Transverse colon (tissue), 4 donors: Measurements from ENCODE around the gene GLI2. TPM values are rescaled to one million over a fixed set of nuclear protein-coding genes. Genes with fewer than 3 reads are reported as not detected.

Source experiments
- DNase-seq: peaks from one replicate; pipeline ENCODE4 v3.0.0-alpha.2; 2019
- H3K27ac ChIP-seq, 4 donors: fragments of 200-600 bp; sonication (generic); 2 replicates each; pipeline ENCODE4 v1.5.1; 2016 to 2018; ENCODE audit warnings: inconsistent platforms in 4 of 4
- H3K27me3 ChIP-seq: fragments of 200-600 bp; sonication (generic); 2 replicates; pipeline ENCODE4 v1.5.1; 2017; ENCODE audit warnings: inconsistent platforms
- H3K36me3 ChIP-seq, 4 donors: fragments of 200-600 bp; sonication (generic); 2 replicates each; pipeline ENCODE4 v1.5.1; 2017 to 2019; ENCODE audit warnings: inconsistent platforms in 4 of 4
- H3K4me1 ChIP-seq, 4 donors: fragments of 200-600 bp; sonication (generic); 2 replicates each; pipeline ENCODE4 v1.5.1; 2017 to 2020; ENCODE audit warnings: inconsistent platforms in 4 of 4
- H3K4me3 ChIP-seq, 4 donors: fragments of 200-600 bp; sonication (generic); 1 replicate in 1 of 4; 2 replicates in 3 of 4; pipeline versions ENCODE4 v1.5.1 to v1.6.1; 2017 to 2019; ENCODE audit warnings: inconsistent platforms in 4 of 4
- H3K9me3 ChIP-seq, 2 donors: fragments of 200-600 bp; sonication (generic); 2 replicates each; pipeline ENCODE4 v1.5.1; 2017 to 2019; ENCODE audit warnings: inconsistent platforms in 2 of 2
- EP300 ChIP-seq: sonication (generic); formaldehyde crosslinking; IDR thresholded peaks from one replicate; pipeline ENCODE4 v1.6.1; 2017; ENCODE audit warnings: antibody characterized with exemption, low read depth
- POLR2A ChIP-seq: fragments of 450-650 bp; IDR thresholded peaks from one replicate; pipeline ENCODE4 v1.6.1; 2016; ENCODE audit warnings: antibody characterized with exemption, mild to moderate bottlenecking, moderate library complexity
- POLR2AphosphoS5 ChIP-seq, 3 donors: sonication (generic); formaldehyde crosslinking; IDR thresholded peaks; one replicate each; pipeline ENCODE4 v1.6.1; 2016; ENCODE audit warnings: antibody characterized with exemption in 3 of 3
- WGBS, 2 donors: methylation state at CpG; one replicate each; pipeline ENCODE4 v1.1.5; 2018; ENCODE audit warnings: low coverage in 1 of 2; 5-methylcytosine and 5-hydroxymethylcytosine counted together
- in situ Hi-C, 4 donors: fragments of 200-750 bp; cut with MboI; loops; one replicate each; pipeline versions ENCODE4 v1.15.0 to v1.15.1; 2017; ENCODE audit warnings: low sequenced_read_pairs in 3 of 4, low pct_ligation_motif_present in 1 of 4, low pct_unique_long_range_greater_than_20kb in 1 of 4
- intact Hi-C: fragments of 100-400 bp; cut with DNase I; formaldehyde crosslinking; loops from one replicate; pipeline ENCODE4 v1.15.1; 2023; ENCODE audit warnings: low total_unique reads
- total RNA-seq, 4 donors: library from RNA; depleted of rRNA; stranded (reverse); fragments of >200 nt; gene quantifications; one replicate each; pipeline ENCODE4 v1.1.0, GENCODE V29; 2016
- TF ChIP-seq, protein P1 (sequence below), 5 experiments: fragments of 200-600 bp in 3 of 5; fragments of 450-650 bp in 2 of 5; sonication (generic) in 3 of 5; IDR thresholded peaks; 1 replicate in 2 of 5; 2 replicates in 3 of 5; pipeline ENCODE4 v1.5.1; 2016 to 2017; ENCODE audit warnings: antibody characterized with exemption in 5 of 5, inconsistent platforms in 3 of 5, mild to moderate bottlenecking in 2 of 5, moderate library complexity in 1 of 5

GLI2 gene
- total RNA-seq, 4 donors from 2014 or later: 1.1 to 15.1 (median 4.2) TPM

DNA sequence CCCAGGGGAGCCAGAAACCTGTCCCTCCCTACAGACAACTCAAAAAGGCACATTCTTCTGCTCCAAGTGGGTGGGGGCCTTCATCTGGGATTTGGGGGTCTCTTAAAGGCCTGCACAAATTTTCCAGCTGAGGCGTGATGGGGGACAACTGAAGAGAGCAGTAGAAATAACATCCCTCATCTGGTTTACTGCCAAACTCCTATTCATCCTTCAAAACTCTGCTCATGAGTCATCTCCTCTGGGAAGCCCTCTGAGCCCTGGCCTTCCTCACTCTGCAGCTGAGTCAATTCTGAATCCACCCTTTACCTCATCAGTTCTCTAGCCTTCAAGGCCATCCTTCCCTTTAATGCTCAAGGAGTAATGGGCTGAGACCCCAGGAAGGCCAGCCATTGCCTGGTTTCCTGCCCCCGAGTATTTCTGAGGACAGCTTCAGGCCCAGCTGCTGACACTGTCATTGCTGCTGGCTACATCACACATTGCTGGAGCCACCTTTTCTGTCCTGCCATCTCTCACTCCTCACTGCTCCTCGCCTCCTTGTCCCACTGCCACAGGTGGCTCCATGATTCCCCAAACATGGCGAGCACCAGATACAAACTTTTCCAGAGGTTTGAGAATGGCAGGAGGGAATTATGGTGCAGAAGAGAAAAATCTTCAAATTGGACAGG is 32.2 kb upstream of the GLI2 start:
- in situ Hi-C loops (no loop called here), intact Hi-C loops (no loop called here)
- WGBS, 2 donors: 73 to 100% methylated on average over 2 to 4 of the region's 4 CpGs
- Histone ChIP-seq H3K36me3 (no peaks in the 10 kb centered on the region), H3K9me3 (no peaks in the 10 kb centered on the region), H3K27me3 (peaks cover 2% of the 10 kb centered on the region), H3K4me1 (no peaks in the 10 kb centered on the region), H3K4me3 (no peak overlapping the region), H3K27ac (no peak overlapping the region)
- TF ChIP-seq, protein P1, sequence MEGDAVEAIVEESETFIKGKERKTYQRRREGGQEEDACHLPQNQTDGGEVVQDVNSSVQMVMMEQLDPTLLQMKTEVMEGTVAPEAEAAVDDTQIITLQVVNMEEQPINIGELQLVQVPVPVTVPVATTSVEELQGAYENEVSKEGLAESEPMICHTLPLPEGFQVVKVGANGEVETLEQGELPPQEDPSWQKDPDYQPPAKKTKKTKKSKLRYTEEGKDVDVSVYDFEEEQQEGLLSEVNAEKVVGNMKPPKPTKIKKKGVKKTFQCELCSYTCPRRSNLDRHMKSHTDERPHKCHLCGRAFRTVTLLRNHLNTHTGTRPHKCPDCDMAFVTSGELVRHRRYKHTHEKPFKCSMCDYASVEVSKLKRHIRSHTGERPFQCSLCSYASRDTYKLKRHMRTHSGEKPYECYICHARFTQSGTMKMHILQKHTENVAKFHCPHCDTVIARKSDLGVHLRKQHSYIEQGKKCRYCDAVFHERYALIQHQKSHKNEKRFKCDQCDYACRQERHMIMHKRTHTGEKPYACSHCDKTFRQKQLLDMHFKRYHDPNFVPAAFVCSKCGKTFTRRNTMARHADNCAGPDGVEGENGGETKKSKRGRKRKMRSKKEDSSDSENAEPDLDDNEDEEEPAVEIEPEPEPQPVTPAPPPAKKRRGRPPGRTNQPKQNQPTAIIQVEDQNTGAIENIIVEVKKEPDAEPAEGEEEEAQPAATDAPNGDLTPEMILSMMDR (IDR thresholded peaks at IDR 0.05): no peak
- TF ChIP-seq POLR2AphosphoS5 (IDR thresholded peaks at IDR 0.05) (no peak), EP300 (no peak), POLR2A (no peak)
- DNase-seq: no peak

DNA sequence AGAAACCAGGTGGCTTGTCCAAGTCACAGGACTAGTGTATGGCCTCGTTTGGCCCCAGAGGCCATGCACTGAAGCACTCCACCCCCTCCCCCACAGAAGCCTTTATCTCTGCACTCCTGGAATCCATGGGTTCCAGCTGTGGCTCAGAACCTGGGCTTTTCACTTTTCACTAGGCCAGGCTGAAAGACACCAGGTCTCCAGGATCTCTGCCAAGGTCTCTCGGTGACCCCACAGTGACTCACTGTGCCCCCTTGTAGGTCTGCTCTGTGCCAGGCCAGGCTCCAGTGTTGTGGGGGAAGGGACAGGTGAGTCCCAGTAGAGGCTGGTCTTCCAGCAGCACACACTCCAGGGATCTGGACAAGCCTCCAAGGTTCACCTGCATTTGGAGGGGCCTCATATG is 31.0 kb upstream of the GLI2 start:
- Histone ChIP-seq H3K27ac (no peak overlapping the region), H3K4me3 (no peak overlapping the region), H3K4me1 (no peaks in the 10 kb centered on the region), H3K9me3 (no peaks in the 10 kb centered on the region), H3K27me3 (no peaks in the 10 kb centered on the region), H3K36me3 (no peaks in the 10 kb centered on the region)
- in situ Hi-C loops: no loop called here
- TF ChIP-seq POLR2A (no peak), POLR2AphosphoS5 (IDR thresholded peaks at IDR 0.05) (no peak), EP300 (no peak)
- TF ChIP-seq, protein P1 (IDR thresholded peaks at IDR 0.05): no peak
- DNase-seq: no peak
- 64% methylated on average over 2 of the region's 2 CpGs; no CpG with 5 or more reads in 1 of the 2 donors for WGBS, 2 donors
- intact Hi-C loops: no loop called here

DNA sequence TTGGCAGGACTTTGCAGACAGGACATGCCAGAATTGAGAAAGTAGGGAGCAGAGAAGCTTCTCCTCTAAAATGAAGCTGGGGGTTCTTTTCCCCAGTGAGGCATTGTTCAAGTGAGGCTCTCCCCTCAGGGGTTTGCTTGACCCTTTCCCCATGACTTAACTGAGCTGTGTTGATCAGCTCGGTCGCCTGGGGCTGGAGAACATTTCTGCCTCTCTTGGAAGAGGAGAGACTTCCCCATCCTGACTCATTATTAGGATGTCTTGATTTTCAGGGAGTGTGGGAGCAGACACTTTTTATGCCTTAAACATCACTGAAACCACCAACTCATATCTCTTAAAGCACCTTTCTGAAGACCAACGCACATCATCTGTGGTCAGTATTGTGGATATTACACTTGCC is 27.9 kb upstream of the GLI2 start:
- WGBS, 2 donors: 86 to 100% methylated on average over 1 to 3 of the region's 3 CpGs

DNA sequence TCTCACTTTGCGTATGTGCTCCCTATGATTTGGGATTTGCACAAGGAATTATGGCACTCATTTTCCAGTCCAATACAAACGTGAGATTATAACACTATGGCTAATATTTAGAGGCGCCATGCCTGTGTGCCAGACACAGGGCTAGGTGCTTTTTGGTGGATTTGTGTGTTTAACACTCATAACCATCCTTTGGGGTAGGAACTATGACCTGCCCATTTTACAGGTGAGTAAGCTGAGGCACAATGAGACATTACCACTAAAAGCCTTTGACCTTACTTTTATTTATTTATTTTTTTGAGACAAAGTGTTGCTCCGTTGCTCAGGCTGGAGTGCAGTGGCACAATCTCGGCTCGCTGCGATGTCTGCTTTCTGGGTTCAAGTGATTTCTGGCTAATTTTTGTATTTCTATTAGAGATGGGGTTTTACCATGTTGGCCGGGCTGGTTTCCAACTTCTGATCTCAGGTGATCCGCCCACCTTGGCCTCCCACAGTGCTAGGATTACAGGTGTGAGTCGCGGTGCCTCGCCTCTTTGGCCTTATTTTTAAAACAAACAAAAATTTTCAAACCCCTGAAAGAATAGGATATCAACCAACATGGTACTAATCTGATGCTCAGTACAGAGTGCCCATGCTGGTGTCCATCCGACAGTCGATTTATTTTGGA is 26.6 kb upstream of the GLI2 start:
- no peaks in the 10 kb centered on the region for H3K27me3 ChIP-seq
- no peaks in the 10 kb centered on the region for H3K36me3 ChIP-seq
- no peak for DNase-seq
- no peaks in the 10 kb centered on the region for H3K4me1 ChIP-seq
- 50 to 77% methylated on average over 2 to 14 of the region's 14 CpGs for WGBS, 2 donors
- no peak overlapping the region for H3K27ac ChIP-seq
- no peak overlapping the region for H3K4me3 ChIP-seq
- intact Hi-C loops: no loop called here
- no peak for TF ChIP-seq POLR2A
- TF ChIP-seq POLR2AphosphoS5 (IDR thresholded peaks at IDR 0.05): no peak
- no peak for TF ChIP-seq EP300
- TF ChIP-seq, protein P1 (IDR thresholded peaks at IDR 0.05): no peak
- in situ Hi-C loops: no loop called here
- no peaks in the 10 kb centered on the region for H3K9me3 ChIP-seq

More for the DNA sequence above, 27.9 kb upstream of the GLI2 start:
- TF ChIP-seq POLR2AphosphoS5 (IDR thresholded peaks at IDR 0.05): no peak
- TF ChIP-seq EP300: no peak
- no peak for TF ChIP-seq POLR2A
- TF ChIP-seq, protein P1 (IDR thresholded peaks at IDR 0.05): no peak
- Histone ChIP-seq H3K9me3 (no peaks in the 10 kb centered on the region), H3K27ac (no peak overlapping the region), H3K4me3 (no peak overlapping the region), H3K4me1 (no peaks in the 10 kb centered on the region), H3K27me3 (no peaks in the 10 kb centered on the region), H3K36me3 (no peaks in the 10 kb centered on the region)
- DNase-seq: no peak
- in situ Hi-C loops: no loop called here
- intact Hi-C loops: no loop called here
